ENCODE data around the gene GRK5. TPM values are rescaled to one million over a fixed set of nuclear protein-coding genes. Genes with fewer than 3 reads are reported as not detected.

GRK5 gene
- total and polyA plus RNA-seq, 9 donors = 18.1 to 29.2 (median 23.8) TPM

DNA sequence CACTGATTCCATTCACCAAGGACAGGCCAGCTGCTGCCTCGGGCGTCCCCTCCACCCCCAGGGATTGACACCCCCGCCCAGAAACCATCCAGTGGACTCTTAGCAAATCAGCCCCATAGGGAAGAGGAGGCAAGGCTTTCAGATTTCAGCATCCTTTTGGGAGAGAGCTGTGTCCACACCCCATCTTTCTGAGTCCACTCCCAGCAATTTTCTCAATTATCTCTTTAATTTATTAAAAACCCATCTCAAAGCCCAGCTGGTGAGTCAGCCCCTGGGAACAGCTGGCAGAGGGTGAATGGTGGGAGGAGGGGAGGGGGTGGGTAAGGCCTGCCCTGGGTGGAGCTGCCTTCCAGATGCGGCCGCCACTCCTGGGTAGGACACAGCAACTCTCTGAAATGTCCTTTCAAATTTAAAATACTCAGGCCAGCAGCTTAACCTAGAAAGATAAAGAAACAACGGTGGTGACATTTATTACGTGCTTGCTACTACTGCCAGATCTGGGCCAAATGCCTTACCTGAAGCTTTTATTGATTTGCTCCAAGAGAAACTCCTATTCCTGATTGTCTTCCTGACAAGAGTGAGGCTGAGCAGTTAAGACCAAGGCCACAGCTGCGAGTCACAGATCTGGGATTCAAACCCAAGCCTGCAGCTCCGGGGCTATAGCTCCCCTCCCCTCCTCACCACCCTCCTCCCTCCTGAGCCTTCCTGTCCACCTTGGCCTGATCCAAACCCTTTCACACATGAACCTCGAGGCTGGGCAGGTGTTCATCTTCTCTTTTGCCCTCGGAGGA lies 214.7 kb downstream of the GRK5 start:
- peaks cover 42% of the 10 kb centered on the region for H3K4me1 ChIP-seq (ENCODE audit: control insufficient read depth, insufficient read depth, low read length)
- no peak overlapping the region for H3K4me3 ChIP-seq (ENCODE audit: low read length)
- peak overlapping the region; percentile 82 for H3K27ac ChIP-seq (ENCODE audit: low read length)
- WGBS (ENCODE audit: insufficient coverage) = 45% methylated on average over 7 of the region's 11 CpGs
- peak; percentile 68 for DNase-seq
- no peaks in the 10 kb centered on the region for H3K9me3 ChIP-seq (replicated peaks; ENCODE audit: control insufficient read depth, low read depth, low read length)
- H3K36me3 ChIP-seq (ENCODE audit: control insufficient read depth, insufficient read depth, low read length) = peaks cover 30% of the 10 kb centered on the region
- H3K27me3 ChIP-seq (ENCODE audit: control insufficient read depth, insufficient read depth, low read length) = no peaks in the 10 kb centered on the region

DNA sequence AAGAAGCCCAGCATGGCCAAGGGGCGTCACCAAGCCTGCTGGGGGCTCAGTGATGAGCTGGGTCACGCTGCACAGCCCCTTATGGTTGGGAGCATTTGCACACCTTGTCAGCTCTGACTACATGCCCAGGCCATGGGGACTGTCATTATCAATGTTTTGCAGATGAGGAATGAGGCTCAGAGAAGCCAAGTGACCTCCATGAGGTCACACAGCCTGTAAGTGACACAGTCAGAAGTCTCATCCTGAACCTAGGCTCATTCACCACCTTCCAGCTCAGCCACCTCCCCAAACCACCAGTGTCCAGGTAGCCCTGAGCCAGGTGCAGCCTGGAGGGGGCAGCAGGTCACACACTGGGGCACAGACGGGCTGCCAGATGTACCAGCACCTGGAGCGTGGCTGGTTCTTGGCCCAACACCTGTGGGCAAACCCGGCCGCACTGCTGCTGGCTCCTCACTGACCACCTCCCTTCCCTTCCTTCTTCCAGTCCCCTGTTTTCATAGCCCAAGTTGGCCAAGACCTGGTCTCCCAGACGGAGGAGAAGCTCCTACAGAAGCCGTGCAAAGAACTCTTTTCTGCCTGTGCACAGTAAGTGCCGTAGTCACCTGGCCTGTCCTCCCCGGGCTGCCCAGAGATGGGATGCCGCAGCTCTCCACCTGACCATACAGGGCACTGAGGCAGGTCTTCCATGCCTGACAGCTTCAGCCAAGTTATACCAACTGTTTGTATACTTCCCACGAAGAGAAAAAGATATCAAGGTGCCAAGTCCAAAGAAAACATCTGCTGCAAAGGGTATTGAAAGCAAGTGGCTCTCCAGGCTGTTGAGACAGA lies 215.5 kb downstream of the GRK5 start:
- Histone ChIP-seq H3K27ac (ENCODE audit: low read length) (peak overlapping the region; percentile 82), H3K27me3 (ENCODE audit: control insufficient read depth, insufficient read depth, low read length) (no peaks in the 10 kb centered on the region), H3K9me3 (replicated peaks; ENCODE audit: control insufficient read depth, low read depth, low read length) (no peaks in the 10 kb centered on the region), H3K4me3 (ENCODE audit: low read length) (no peak overlapping the region), H3K4me1 (ENCODE audit: control insufficient read depth, insufficient read depth, low read length) (peaks cover 42% of the 10 kb centered on the region), H3K36me3 (ENCODE audit: control insufficient read depth, insufficient read depth, low read length) (peaks cover 38% of the 10 kb centered on the region)
- DNase-seq = no peak
- WGBS (ENCODE audit: insufficient coverage) = 83% methylated on average over 11 of the region's 12 CpGs

DNA sequence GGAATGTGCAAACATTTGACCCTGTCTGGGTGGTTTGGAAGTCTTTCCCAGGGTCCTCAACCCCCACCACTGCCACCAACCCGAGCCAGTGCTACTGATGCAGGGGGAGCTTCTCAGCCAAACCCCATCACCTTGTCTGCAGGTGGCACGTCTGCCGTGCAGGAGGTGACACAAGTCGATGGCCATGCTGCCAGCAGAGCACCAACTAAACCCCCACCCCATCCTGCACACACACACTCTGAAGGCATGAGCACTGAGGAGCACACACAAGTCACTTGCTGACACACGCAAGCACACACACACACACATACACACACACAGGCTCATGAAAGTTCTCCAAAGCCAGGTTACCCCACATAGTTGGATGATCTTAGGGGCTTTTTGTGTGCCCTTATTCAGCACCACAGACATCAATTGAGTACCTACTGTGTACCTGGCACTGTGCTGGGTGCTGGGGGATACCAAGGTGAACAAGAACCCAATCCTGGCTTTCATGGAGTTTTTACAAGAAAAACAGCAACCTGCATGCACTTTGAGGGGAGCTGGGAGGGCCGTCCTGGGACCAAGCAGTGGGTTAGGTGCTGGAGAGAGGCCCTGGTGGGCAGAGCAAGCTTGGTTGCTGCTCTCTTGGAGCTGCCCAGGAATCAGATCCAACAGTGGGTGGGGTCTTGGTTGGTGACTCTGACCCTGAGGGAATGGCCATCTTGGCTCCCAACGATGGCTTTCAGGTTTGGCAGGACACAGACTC lies 216.3 kb downstream of the GRK5 start:
- H3K27me3 ChIP-seq (ENCODE audit: control insufficient read depth, insufficient read depth, low read length) = no peaks in the 10 kb centered on the region
- no peaks in the 10 kb centered on the region for H3K9me3 ChIP-seq (replicated peaks; ENCODE audit: control insufficient read depth, low read depth, low read length)
- no peak overlapping the region for H3K27ac ChIP-seq (ENCODE audit: low read length)
- peaks cover 40% of the 10 kb centered on the region for H3K4me1 ChIP-seq (ENCODE audit: control insufficient read depth, insufficient read depth, low read length)
- DNase-seq = no peak
- H3K36me3 ChIP-seq (ENCODE audit: control insufficient read depth, insufficient read depth, low read length) = peaks cover 43% of the 10 kb centered on the region
- no peak overlapping the region for H3K4me3 ChIP-seq (ENCODE audit: low read length)
- 76% methylated on average over 6 of the region's 7 CpGs for WGBS (ENCODE audit: insufficient coverage)

DNA sequence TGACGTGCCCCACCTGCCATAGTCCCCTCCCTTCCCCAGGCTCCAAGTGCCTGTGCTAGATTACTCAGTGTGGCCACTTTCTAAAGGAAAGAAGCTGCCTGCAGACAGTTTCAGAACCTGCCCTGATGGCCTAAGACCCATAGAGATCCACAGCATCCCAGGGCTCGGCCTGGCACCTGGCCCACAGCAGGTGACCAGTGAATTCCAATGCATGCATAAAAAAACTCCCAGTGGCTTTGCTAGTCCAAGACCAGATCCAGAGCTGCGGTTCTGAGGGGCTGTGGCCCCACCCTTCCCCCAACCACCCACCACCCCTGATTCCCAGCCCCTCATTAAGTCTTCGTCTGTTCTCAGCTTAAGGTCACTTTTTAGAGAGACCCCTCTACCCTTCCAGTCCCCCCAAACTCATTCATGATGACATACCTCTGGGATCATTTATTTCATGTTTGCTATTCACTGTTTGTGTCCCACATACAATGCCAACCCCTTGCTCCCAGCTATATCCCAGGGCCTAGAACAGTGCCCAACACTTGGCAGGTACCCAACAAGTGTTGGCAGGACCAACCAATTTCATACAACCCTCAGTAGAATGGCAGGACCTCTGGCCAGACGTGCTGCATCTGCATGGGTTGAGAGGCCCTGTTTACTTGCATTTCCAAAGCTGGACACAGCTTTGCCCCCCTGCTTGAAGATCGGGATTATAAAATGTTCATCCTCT lies 217.0 kb downstream of the GRK5 start:
- Histone ChIP-seq H3K36me3 (ENCODE audit: control insufficient read depth, insufficient read depth, low read length) (peaks cover 44% of the 10 kb centered on the region), H3K4me3 (ENCODE audit: low read length) (no peak overlapping the region), H3K27me3 (ENCODE audit: control insufficient read depth, insufficient read depth, low read length) (no peaks in the 10 kb centered on the region), H3K9me3 (replicated peaks; ENCODE audit: control insufficient read depth, low read depth, low read length) (no peaks in the 10 kb centered on the region), H3K4me1 (ENCODE audit: control insufficient read depth, insufficient read depth, low read length) (peaks cover 39% of the 10 kb centered on the region), H3K27ac (ENCODE audit: low read length) (no peak overlapping the region)
- 64% methylated on average over 6 of the region's 6 CpGs for WGBS (ENCODE audit: insufficient coverage)
- no peak for DNase-seq

DNA sequence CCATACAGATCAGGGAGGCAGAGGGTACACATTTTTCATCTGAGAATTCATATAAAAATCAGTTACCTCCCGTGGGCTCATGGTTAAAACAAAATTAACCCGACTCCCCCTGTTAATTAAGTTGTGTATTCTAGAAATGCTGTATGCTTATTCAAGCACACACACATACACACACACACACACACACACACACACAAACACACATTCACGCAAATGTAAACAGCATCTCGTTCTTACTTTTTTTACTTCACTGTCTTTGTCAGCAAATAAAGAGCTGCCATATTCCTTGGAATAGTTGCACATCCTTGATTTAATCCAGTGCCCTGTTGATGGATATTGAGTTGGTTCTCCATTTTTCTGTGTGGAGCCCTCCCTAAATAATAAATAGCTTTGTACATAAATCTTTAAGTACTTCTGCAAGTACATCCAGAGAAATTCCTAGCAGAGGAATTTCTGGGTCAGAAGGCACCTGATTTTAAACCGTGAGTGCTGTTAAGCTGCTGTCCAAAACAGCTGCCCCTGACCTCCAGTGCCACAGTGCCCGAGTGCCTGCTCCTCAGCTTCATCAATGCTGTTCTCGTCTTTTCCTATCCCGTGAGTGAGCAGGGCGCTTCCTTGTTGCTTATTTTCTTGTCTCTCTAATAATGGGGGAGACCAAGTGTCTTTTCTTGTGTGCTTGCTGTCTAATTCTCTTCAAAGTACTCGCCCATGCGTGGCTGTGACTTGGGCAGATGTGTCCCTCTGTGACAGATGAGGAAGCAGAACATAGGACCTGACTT lies 217.9 kb downstream of the GRK5 start:
- no peak for DNase-seq
- Histone ChIP-seq H3K9me3 (replicated peaks; ENCODE audit: control insufficient read depth, low read depth, low read length) (no peaks in the 10 kb centered on the region), H3K4me1 (ENCODE audit: control insufficient read depth, insufficient read depth, low read length) (peaks cover 39% of the 10 kb centered on the region), H3K36me3 (ENCODE audit: control insufficient read depth, insufficient read depth, low read length) (peaks cover 52% of the 10 kb centered on the region), H3K27ac (ENCODE audit: low read length) (no peak overlapping the region), H3K27me3 (ENCODE audit: control insufficient read depth, insufficient read depth, low read length) (no peaks in the 10 kb centered on the region), H3K4me3 (ENCODE audit: low read length) (no peak overlapping the region)
- WGBS (ENCODE audit: insufficient coverage) = 77% methylated on average over 3 of the region's 11 CpGs

DNA sequence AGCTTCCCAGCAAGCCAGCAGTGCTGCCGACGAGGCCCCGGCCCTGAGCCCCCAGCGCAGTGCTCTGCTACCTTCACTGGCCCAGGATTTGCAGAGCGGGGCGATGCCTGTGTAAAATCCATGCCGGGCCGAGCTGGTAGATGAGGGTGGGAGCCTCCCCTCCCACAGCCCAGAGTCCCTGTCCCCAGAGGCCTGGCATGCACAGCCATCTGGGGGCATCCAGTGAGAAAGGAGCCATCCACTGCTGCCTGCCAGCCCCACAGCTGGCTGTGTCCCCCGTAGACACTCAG lies 218.5 kb downstream of the GRK5 start:
- Histone ChIP-seq H3K4me1 (ENCODE audit: control insufficient read depth, insufficient read depth, low read length) (peaks cover 38% of the 10 kb centered on the region), H3K4me3 (ENCODE audit: low read length) (no peak overlapping the region), H3K36me3 (ENCODE audit: control insufficient read depth, insufficient read depth, low read length) (peaks cover 56% of the 10 kb centered on the region), H3K27ac (ENCODE audit: low read length) (no peak overlapping the region), H3K27me3 (ENCODE audit: control insufficient read depth, insufficient read depth, low read length) (no peaks in the 10 kb centered on the region), H3K9me3 (replicated peaks; ENCODE audit: control insufficient read depth, low read depth, low read length) (no peaks in the 10 kb centered on the region)
- no peak for DNase-seq
- WGBS (ENCODE audit: insufficient coverage) = 79% methylated on average over 9 of the region's 9 CpGs

DNA sequence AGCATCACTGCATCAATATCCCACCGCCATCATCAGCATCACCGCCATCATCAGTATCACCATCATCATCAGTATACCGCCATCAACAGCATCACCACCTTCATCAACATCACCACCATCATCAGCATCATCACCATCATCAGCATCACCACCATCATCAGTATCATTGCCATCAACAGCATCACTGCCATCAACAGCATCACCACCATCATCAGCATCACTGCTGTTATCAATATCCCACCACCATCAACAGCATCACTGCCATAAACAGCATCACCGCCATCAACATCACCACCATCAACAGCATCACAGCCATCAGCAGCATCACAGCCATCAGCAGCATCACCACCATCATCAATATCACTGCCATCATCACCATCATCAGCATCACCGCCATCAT lies 219.3 kb downstream of the GRK5 start:
- H3K36me3 ChIP-seq (ENCODE audit: control insufficient read depth, insufficient read depth, low read length) = peaks cover 65% of the 10 kb centered on the region
- WGBS (ENCODE audit: insufficient coverage) = 95% methylated on average over 5 of the region's 5 CpGs

DNA sequence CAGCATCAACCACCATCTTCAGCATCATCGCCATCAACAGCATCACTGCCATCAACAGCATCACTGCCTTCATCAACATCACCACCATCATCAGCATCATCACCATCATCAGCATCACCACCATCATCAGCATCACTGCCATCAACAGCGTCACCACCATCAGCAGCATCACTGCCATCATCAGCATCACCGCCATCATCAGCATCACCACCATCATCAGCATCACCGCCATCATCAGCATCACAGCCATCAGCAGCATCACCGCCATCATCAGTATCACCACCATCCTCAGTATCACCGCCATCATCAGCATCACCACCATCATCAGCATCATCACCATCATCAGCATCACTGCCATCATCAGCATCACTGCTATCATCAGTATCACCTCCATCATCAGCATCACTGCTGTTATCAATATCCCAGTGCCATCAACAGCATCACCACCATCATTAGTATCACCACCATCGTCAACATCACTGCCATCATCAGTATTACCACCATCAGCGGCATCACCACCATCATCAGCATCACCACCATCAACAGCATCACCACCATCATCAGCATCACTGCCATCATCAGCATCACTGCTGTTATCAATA lies 220.0 kb downstream of the GRK5 start:
- DNase-seq = no peak
- H3K27me3 ChIP-seq (ENCODE audit: control insufficient read depth, insufficient read depth, low read length) = no peaks in the 10 kb centered on the region
- H3K36me3 ChIP-seq (ENCODE audit: control insufficient read depth, insufficient read depth, low read length) = peaks cover 69% of the 10 kb centered on the region
- H3K9me3 ChIP-seq (replicated peaks; ENCODE audit: control insufficient read depth, low read depth, low read length) = no peaks in the 10 kb centered on the region
- peaks cover 23% of the 10 kb centered on the region for H3K4me1 ChIP-seq (ENCODE audit: control insufficient read depth, insufficient read depth, low read length)
- H3K4me3 ChIP-seq (ENCODE audit: low read length) = no peak overlapping the region
- 85% methylated on average over 7 of the region's 8 CpGs for WGBS (ENCODE audit: insufficient coverage)
- H3K27ac ChIP-seq (ENCODE audit: low read length) = no peak overlapping the region

More for the DNA sequence above, 219.3 kb downstream of the GRK5 start:
- DNase-seq = no peak
- Histone ChIP-seq H3K9me3 (replicated peaks; ENCODE audit: control insufficient read depth, low read depth, low read length) (no peaks in the 10 kb centered on the region), H3K4me1 (ENCODE audit: control insufficient read depth, insufficient read depth, low read length) (peaks cover 30% of the 10 kb centered on the region), H3K27ac (ENCODE audit: low read length) (no peak overlapping the region), H3K4me3 (ENCODE audit: low read length) (no peak overlapping the region), H3K27me3 (ENCODE audit: control insufficient read depth, insufficient read depth, low read length) (no peaks in the 10 kb centered on the region)

DNA sequence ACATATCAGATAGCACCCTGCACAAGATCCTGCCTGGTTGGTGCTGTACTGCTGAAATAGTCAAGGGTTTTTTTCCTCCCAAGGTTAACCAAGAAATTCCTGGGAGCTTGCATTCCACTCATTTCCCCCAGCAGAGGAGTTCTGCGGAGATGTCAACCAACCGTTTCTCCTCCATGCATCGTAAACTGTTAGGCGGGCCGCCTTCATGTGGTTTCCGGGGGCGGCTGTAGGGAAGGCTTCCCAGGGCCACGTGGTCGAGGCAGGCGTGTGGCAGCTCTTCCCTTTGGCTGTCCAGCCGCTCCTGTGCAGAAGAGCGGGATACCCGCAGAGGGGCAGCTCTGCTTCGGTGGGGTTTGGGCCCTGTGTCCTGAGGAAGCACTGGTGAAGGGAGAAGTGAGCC lies 221.4 kb downstream of the GRK5 start:
- H3K9me3 ChIP-seq (replicated peaks; ENCODE audit: control insufficient read depth, low read depth, low read length) = peaks cover 2% of the 10 kb centered on the region
- H3K4me1 ChIP-seq (ENCODE audit: control insufficient read depth, insufficient read depth, low read length) = peaks cover 10% of the 10 kb centered on the region
- H3K4me3 ChIP-seq (ENCODE audit: low read length) = no peak overlapping the region
- H3K27ac ChIP-seq (ENCODE audit: low read length) = no peak overlapping the region
- H3K36me3 ChIP-seq (ENCODE audit: control insufficient read depth, insufficient read depth, low read length) = peaks cover 69% of the 10 kb centered on the region
- WGBS (ENCODE audit: insufficient coverage) = 62% methylated on average over 11 of the region's 14 CpGs
- H3K27me3 ChIP-seq (ENCODE audit: control insufficient read depth, insufficient read depth, low read length) = no peaks in the 10 kb centered on the region
- no peak for DNase-seq

Measured in muscle of leg (tissue), 11 donors.